LNCAP (cell line): Measurements from ENCODE around the gene ALDH3A1.
A peak's percentile ranks its signal among the peaks of the same experiment; 100 is the strongest.

Experiments
- TF ChIP-seq, protein P1 (sequence below): fragments of 450-650 bp; IDR thresholded peaks from 2 replicates; pipeline ENCODE4 v1.5.1; 2017; ENCODE audit warnings: mild to moderate bottlenecking

The ALDH3A1 gene

DNA sequence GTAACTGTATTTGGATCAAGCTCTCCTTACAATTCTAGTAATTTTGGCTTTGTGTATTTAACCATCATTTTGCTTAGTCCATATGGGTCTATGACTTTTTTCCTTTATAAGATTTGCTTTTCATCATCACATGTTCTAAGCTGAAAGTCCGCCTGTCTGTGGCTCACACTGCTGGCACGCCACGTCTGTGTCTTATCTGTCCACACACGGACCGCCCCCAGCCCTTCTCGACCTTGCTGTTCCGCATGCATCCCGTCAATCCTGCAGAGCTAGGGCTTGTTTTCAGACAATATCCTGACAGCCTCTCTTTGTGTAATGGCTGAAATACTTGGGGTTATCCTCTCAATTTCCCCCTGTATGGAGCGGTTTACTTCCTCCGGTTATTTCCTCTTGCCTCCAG is 8.4 kb upstream of the ALDH3A1 start:
- TF ChIP-seq, protein P1, sequence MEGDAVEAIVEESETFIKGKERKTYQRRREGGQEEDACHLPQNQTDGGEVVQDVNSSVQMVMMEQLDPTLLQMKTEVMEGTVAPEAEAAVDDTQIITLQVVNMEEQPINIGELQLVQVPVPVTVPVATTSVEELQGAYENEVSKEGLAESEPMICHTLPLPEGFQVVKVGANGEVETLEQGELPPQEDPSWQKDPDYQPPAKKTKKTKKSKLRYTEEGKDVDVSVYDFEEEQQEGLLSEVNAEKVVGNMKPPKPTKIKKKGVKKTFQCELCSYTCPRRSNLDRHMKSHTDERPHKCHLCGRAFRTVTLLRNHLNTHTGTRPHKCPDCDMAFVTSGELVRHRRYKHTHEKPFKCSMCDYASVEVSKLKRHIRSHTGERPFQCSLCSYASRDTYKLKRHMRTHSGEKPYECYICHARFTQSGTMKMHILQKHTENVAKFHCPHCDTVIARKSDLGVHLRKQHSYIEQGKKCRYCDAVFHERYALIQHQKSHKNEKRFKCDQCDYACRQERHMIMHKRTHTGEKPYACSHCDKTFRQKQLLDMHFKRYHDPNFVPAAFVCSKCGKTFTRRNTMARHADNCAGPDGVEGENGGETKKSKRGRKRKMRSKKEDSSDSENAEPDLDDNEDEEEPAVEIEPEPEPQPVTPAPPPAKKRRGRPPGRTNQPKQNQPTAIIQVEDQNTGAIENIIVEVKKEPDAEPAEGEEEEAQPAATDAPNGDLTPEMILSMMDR, result no peak

DNA sequence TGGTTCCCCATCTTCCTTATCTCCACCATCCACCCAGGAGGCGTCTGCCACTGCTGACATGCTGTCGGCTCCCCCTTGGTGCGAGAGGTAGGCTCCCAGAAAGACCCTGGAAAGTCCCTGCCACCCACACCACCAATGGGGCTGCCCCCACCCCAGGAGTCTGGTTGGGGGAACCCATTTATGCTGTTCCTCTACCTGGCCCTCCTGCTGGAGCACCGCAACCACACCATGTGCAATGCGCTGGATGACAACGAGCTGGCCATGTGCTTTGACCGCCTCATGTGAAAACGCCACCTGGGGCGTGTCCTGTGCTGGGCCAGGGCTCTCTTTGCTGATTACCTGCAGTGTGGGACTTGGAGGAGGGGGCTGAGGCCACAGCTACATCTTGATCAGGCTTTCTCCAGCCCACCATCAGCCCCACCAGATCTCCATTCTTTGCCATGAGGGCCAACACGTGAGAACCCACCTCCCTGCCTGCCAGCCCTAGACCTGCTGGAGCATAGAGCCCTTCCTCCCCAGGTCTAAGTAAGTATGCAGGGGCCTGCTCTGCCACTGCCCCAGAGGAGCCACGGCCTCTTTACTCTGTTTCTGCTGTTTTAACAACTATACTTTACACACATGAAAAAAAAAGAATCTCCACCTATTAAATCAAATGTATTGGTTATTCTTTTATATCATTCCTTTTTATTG is 7.9 kb upstream of the ALDH3A1 start:
- TF ChIP-seq, protein P1, result no peak

DNA sequence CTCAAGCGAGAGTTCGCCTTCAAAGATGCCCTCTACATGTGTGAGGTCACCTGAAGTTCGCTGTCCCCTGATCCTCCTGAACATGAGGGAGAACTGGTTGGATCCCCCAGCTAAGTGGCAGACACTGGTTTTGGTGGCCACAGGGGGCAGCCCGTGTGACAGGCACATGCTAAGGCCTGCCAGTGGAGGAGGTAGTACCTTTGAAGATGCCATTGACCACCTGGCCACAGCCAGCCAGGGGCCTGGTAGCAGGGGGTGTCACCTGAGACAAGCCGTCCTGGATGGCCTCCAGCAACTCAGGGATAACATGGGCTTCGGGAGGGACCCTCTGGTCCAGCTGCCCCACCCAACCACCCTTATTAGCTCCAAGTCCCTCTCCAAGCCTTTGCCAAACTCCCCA is 7.3 kb upstream of the ALDH3A1 start:
- TF ChIP-seq, protein P1, result no peak

DNA sequence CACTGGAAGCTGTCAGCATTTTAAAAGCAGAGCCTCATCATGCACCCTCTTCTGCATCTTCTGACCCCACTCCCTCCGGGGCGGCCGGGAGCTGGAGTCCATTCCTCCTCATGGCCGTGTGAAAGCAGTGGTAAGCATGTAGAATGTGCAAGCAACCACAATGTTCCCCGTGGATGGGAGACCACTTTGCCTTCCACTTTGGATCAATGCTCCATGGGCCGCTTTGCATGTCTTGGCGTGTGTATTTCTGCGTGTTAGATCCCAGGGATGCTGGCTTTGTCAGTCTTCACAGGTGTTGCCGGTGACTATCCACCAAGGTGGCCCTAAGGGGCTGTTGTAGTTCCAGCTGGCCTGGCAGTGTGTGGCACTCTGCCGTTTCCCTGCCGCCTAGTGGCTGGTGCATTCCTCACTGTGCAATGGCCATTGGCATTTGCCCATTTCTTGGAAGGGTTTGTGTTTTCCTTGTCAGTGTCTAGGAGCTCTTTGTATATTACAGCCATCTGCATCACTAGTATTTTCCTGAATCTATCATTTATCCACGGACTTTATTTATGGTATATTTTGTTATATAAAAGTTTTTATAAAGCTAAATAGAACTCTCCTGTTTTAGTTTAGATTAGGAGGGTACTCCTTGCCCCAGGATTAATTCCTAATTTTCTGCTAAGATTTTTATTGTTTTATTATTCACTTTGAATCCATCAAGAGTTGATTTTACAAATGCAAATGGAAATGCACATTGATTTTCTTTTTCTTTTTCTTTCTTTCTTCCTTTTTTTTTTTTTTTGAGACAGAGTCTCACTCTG is 5.8 kb upstream of the ALDH3A1 start:
- TF ChIP-seq, protein P1, result peak; percentile 81

DNA sequence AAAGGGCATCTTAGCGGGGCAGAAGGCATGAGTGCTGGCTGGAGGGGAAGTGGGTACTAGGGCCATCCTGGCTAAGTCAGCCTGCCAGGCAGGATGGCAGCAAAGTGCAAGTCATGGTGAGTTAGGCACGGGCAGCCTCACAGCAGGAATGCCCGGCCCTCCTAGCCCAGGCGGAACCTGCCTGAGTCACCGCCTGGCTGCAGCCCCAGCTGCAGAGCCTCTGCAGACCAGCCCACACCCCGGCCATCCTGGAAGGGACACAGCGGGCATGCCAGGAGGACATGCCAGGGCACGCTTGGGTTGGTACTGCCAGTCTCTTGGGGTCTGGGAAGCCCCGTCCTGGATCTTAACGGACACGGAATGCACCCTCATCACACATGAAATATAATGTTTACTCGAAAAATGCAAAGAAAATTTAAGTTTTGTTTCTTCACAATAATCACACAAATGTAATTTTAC is 5.0 kb upstream of the ALDH3A1 start:
- TF ChIP-seq, protein P1, result no peak

DNA sequence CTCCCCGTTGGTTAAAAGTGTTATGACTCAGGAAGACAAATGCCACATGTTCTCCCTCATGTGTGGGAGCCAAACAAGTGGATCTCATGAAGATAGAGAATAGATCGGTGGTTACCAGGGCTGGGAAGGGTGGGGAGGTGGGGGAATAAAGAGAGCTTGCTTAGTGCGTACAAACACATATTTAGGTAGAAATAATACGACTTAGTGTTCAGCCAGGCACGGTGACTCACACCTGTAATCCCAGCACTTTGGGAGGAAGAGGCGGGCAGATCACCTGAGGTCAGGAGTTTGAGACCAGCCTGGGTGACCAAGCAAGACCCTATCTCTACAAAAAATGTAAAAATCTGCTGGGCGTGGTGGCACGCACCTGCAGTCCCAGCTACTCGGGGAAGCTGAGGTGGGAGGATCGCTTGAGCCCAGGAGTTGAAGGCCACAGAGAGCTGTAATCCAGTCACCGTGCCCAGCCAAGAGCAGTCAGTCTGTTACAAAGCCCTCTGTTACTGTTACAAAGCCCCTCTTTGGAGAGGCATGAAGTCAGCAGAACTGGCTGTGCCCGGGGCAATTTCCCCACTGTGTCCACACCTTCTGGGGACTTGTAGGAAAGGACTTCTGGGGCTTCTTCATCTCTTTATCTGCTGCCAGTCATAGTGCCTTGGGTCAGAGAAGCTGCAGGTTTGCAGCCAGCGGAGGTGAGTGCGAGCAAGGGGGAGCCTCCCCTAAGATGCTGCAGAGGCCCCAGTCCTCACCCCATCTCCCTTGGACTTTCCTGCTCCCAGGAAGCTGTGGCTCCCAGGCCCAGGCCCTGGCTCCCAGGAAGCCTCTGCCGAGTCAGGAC is 4.3 kb upstream of the ALDH3A1 start:
- TF ChIP-seq, protein P1, result no peak

DNA sequence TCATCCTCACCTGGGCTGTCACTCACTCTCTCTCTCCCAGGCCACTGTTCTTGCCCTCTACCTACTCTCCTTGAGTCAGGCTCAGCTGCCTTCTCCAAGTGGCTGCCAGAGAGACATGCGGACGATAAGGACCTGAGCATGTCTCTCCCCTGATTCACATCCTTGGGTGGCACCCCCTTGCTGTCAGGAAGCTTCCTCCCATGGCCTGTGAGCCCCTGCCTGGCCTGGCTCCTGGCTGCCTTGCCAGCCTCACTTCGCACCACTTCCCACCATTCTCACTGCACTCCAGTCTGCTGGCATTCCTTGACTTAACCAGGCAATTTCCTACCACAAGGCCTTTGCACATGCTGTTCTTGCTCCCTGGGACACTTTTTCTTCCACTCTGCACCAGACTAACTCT is 2.7 kb upstream of the ALDH3A1 start:
- TF ChIP-seq, protein P1, result no peak
